HG02763 (cell line): ENCODE data around the gene MAGEA2B.
"Not testable (repeated sequence)": the region's sequence is repeated elsewhere in the genome, so short reads cannot be mapped to it uniquely, and the experiment has no call there.

Source experiments
- ATAC-seq: cut with Tn5 transposase; IDR thresholded peaks from one replicate; pipeline ENCODE4 v1.9.1; 2021; ENCODE audit warnings: mild to moderate bottlenecking, moderate library complexity; ENCODE audit not compliant: unreplicated experiment

Gene MAGEA2B

DNA sequence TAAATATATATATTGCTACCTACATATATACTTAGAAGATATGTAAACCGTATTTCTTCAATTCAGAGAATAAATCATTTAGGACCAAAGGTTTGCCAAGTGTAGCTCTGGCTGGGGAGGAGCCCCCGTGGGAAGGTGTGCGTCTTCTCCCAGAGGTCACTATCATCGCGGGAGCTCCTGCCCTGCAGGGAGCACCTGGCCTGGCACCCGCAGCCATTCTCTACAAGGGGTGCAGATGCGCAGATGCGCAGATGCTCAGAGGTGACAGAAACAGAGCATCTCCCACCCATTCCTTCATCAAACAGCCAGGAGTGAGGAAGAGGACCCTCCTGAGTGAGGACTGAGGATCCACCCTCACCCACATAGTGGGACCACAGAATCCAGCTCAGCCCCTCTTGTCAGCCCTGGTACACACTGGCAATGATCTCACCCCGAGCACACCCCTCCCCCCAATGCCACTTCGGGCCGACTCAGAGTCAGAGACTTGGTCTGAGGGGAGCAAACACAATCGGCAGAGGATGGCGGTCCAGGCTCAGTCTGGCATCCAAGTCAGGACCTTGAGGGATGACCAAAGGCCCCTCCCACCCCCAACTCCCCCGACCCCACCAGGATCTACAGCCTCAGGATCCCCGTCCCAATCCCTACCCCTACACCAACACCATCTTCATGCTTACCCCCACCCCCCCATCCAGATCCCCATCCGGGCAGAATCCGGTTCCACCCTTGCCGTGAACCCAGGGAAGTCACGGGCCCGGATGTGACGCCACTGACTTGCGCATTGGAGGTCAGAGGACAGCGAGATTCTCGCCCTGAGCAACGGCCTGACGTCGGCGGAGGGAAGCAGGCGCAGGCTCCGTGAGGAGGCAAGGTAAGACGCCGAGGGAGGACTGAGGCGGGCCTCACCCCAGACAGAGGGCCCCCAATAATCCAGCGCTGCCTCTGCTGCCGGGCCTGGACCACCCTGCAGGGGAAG is at the start of gene MAGEA2B:
Gene MAGEA2B, plus strand, starts transcription at position 814 of the 973 bp plus-strand sequence. CDS start 2,479 bp downstream, outside the sequence.
- not testable (repeated sequence) for ATAC-seq

DNA sequence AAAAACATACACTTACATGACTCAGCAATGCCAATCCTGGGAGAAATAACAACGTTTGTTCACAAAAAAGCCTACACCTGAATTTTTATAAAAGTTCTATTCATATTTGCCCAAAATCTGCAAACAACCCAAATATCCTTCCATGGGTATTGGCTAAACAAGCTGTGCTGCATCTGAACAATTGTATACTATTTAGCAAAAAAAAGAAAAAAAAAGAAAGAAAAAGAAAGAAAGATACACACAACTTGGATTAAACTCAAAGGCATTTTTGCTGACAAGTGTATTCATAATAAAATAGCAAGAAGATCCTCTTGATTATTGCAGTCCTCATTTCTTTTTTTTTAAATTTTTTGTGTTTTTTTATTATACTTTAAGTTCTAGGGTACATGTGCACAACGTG is 40.3 kb upstream of the MAGEA2B start:
- ATAC-seq, result no peak

- ATAC-seq, result not testable (repeated sequence)
Measured at GRCh38 chrX:152674652-152675051, 39.8 kb upstream of the MAGEA2B start.

GRCh38 chrX:152681012-152681411 is 33.4 kb upstream of the MAGEA2B start:
- ATAC-seq, result peak; percentile 68

GRCh38 chrX:152697952-152698931 is 16.2 kb upstream of the MAGEA2B start, which contains the start of gene MAGEA3:
Gene MAGEA3, plus strand, starts transcription at chrX:152698794. Its CDS starts 2,039 bp downstream, at chrX:152700833.
- ATAC-seq, result not testable (repeated sequence)

- not testable (repeated sequence) for ATAC-seq
Measured at GRCh38 chrX:152700390-152700789, 14.0 kb upstream of the MAGEA2B start.

GRCh38 chrX:152706500-152706899 is 7.9 kb upstream of the MAGEA2B start:
- not testable (repeated sequence) for ATAC-seq

GRCh38 chrX:152709173-152709572 is 5.3 kb upstream of the MAGEA2B start, which contains the start of gene CSAG2:
Gene CSAG2, minus strand, starts transcription at chrX:152709273. Its CDS starts 161 bp downstream, at chrX:152709112.
- ATAC-seq, result not testable (repeated sequence)

GRCh38 chrX:152713195-152713594 is 1.2 kb upstream of the MAGEA2B start:
- not testable (repeated sequence) for ATAC-seq

DNA sequence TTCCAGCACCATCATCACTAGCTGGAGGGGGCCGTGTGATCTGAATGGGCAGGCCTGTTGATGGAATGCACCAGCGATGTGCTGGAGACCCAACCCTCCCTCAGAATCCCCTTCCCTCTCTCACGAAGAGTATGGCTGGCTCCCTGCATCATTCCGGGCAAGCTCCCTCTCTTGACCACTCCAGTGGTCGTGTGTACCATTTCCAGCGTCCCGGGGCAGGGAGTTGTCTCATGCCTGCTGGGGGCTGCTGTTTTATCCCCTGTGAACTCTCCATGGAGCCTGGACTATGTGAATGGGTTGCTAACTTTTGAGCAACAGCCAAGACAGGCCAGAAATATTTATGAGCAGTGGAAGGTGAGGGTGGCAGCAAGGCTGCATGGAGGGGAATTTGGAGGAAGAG is 11.0 kb downstream of the MAGEA2B start:
- no peak for ATAC-seq

DNA sequence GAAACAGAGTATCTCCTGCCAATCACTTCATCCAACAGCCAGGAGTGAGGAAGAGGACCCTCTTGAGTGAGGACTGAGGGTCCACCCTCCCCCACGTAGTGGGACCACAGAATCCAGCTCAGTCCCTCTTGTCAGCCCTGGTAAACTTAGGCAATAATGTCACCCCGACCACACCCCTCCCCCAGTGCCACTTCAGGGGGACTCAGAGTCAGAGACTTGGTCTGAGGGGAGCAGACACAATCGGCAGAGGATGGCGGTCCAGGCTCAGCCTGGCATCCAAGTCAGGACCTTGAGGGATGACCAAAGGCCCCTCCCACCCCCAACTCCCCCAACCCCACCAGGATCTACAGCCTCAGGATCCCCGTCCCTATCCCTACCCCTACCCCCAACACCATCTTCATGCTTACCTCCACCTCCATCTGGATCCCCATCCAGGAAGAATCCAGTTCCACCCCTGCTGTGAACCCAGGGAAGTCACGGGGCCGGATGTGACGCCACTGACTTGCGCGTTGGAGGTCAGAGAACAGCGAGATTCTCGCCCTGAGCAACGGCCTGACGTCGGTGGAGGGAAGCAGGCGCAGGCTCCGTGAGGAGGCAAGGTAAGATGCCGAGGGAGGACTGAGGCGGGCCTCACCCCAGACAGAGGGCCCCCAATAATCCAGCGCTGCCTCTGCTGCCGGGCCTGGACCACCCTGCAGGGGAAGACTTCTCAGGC is 19.0 kb downstream of the MAGEA2B start, which contains the start of the genes CSAG1 and MAGEA12:
Gene CSAG1, minus strand, starts transcription at position 461 of the 715 bp plus-strand sequence. CDS start 1,261 bp downstream, outside the sequence.
Gene MAGEA12, plus strand, starts transcription at position 497 of the 715 bp plus-strand sequence. CDS start 2,405 bp downstream, outside the sequence.
- ATAC-seq, result no peak

DNA sequence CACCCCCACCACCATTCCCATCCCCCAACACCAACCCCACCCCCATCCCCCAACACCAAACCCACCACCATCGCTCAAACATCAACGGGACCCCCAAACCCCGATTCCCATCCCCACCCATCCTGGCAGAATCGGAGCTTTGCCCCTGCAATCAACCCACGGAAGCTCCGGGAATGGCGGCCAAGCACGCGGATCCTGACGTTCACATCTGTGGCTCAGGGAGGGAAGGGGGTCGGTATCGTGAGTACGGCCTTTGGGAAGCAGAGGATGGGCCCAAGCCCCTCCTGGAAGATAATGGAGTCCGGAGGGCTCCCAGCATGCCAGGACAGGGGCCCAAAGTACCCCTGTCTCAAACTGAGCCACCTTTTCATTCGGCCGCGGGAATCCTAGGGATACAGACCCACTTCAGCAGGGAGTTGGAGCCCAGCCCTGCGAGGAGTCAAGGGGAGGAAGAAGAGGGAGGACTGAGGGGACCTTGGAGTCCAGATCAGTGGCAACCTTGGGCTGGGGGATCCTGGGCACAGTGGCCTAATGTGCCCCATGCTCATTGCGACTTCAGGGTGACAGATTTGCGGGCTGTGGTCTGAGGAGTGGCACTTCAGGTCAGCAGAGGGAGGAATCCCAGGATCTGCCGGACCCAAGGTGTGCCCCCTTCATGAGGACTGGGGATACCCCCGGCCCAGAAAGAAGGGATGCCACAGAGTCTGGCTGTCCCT is 19.9 kb downstream of the MAGEA2B start:
- ATAC-seq, result not testable (repeated sequence)

- ATAC-seq, result no peak
Measured at GRCh38 chrX:152735101-152735500, 20.7 kb downstream of the MAGEA2B start.

DNA sequence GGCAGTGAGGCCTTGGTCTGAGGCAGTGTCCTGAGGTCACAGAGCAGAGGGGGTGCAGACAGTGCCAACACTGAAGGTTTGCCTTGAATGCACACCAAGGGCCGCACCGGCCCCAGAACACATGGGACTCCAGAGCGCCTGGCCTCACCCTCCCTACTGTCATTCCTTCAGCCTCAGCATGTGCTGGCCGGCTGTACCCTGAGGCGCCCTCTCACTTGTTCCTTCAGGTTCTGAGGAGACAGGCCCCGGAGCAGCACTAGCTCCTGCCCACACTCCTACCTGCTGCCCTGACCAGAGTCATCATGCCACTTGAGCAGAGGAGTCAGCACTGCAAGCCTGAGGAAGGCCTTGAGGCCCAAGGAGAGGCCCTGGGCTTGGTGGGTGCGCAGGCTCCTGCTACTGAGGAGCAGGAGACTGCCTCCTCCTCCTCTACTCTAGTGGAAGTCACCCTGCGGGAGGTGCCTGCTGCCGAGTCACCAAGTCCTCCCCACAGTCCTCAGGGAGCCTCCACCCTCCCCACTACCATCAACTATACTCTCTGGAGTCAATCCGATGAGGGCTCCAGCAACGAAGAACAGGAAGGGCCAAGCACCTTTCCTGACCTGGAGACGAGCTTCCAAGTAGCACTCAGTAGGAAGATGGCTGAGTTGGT is 21.6 kb downstream of the MAGEA2B start:
- ATAC-seq, result no peak

- not testable (repeated sequence) for ATAC-seq
Measured at GRCh38 chrX:152736528-152736927, 22.1 kb downstream of the MAGEA2B start.

- no peak for ATAC-seq
Measured at GRCh38 chrX:152738560-152738959, 24.1 kb downstream of the MAGEA2B start.

- not testable (repeated sequence) for ATAC-seq
Measured at GRCh38 chrX:152753686-152754650, 39.5 kb downstream of the MAGEA2B start, which contains the start of gene MAGEA2. Gene MAGEA2, minus strand, starts transcription at chrX:152753842. Its CDS starts 2,479 bp downstream, at chrX:152751363.
